Trophoblast cell (in vitro differentiated cells and primary cell): Measurements from ENCODE around the gene ARHGAP9.
"Not testable (repeated sequence)": the region's sequence is repeated elsewhere in the genome, so short reads cannot be mapped to it uniquely, and the experiment has no call there.

Experiments used
- DNase-seq, 2 donors: peaks; one replicate each; pipeline ENCODE4 v3.0.0-alpha.2; 2016
- H2AFZ ChIP-seq: 2 replicates; pipeline ENCODE4 v1.6.1; 2013; ENCODE audit warnings: low read length, moderate library complexity, mild to moderate bottlenecking; ENCODE audit not compliant: insufficient read depth, poor library complexity
- H2AK5ac ChIP-seq: 2 replicates; pipeline ENCODE4 v1.6.1; 2013; ENCODE audit warnings: mild to moderate bottlenecking, low read length
- H2BK120ac ChIP-seq: 2 replicates; pipeline ENCODE4 v1.6.1; 2013; ENCODE audit warnings: low read length, mild to moderate bottlenecking, moderate library complexity; ENCODE audit not compliant: insufficient read depth, poor library complexity
- H2BK12ac ChIP-seq: 2 replicates; pipeline ENCODE4 v1.6.1; 2013; ENCODE audit warnings: mild to moderate bottlenecking, low read length, moderate library complexity
- H2BK5ac ChIP-seq: 2 replicates; pipeline ENCODE4 v1.6.1; 2013; ENCODE audit warnings: low read length, low read depth, moderate library complexity, mild to moderate bottlenecking; ENCODE audit not compliant: poor library complexity
- H3K14ac ChIP-seq: 2 replicates; pipeline ENCODE4 v1.6.1; 2013; ENCODE audit warnings: mild to moderate bottlenecking, low read length
- H3K18ac ChIP-seq: 2 replicates; pipeline ENCODE4 v1.6.1; 2013; ENCODE audit warnings: mild to moderate bottlenecking, low read length
- H3K23ac ChIP-seq: 2 replicates; pipeline ENCODE4 v1.6.1; 2013; ENCODE audit warnings: low read length
- H3K27ac ChIP-seq: 2 replicates; pipeline ENCODE4 v1.5.1; 2013; ENCODE audit warnings: low read depth, mild to moderate bottlenecking, inconsistent platforms, low read length, moderate library complexity
- H3K27me3 ChIP-seq: 2 replicates; pipeline ENCODE4 v1.6.1; 2013; ENCODE audit warnings: inconsistent platforms, mild to moderate bottlenecking, low read length, moderate library complexity; ENCODE audit not compliant: insufficient read depth
- H3K36me3 ChIP-seq, 2 experiments: 1 replicate in 1 of 2; 2 replicates in 1 of 2; pipeline ENCODE4 v1.6.1; 2013; ENCODE audit warnings: low read length in 2 of 2, mild to moderate bottlenecking in 2 of 2, moderate library complexity in 1 of 2; ENCODE audit not compliant: insufficient read depth in 2 of 2, control insufficient read depth in 1 of 2
- H3K4ac ChIP-seq: 2 replicates; pipeline ENCODE4 v1.6.1; 2013; ENCODE audit warnings: low read depth, mild to moderate bottlenecking, low read length, moderate library complexity
- H3K4me1 ChIP-seq, 2 experiments: 1 replicate in 1 of 2; 2 replicates in 1 of 2; pipeline ENCODE4 v1.6.1; 2013; ENCODE audit warnings: low read length in 2 of 2, mild to moderate bottlenecking in 2 of 2, moderate library complexity in 1 of 2; ENCODE audit not compliant: insufficient read depth in 2 of 2, control insufficient read depth in 1 of 2
- H3K4me2 ChIP-seq: 2 replicates; pipeline ENCODE4 v1.6.1; 2013; ENCODE audit warnings: inconsistent platforms, mild to moderate bottlenecking, low read length, moderate library complexity
- H3K4me3 ChIP-seq: 2 replicates; pipeline ENCODE4 v1.5.1; 2013; ENCODE audit warnings: mild to moderate bottlenecking, low read depth, low read length, inconsistent platforms
- H3K79me1 ChIP-seq: one replicate; pipeline ENCODE4 v1.6.1; 2013; ENCODE audit warnings: low read length
- H3K79me2 ChIP-seq: 2 replicates; pipeline ENCODE4 v1.6.1; 2013; ENCODE audit warnings: low read length, mild to moderate bottlenecking; ENCODE audit not compliant: control insufficient read depth, insufficient read depth, poor library complexity
- H3K9ac ChIP-seq: 2 replicates; pipeline ENCODE4 v1.6.1; 2013; ENCODE audit warnings: mild to moderate bottlenecking, low read length
- H3K9me3 ChIP-seq: 2 replicates; pipeline ENCODE4 v1.6.1; 2013; ENCODE audit warnings: low read depth, mild to moderate bottlenecking, control low read depth, inconsistent platforms, low read length; ENCODE audit not compliant: insufficient read depth
- H4K12ac ChIP-seq: 2 replicates; pipeline ENCODE4 v1.6.1; 2013; ENCODE audit warnings: low read depth, mild to moderate bottlenecking, low read length, moderate library complexity
- H4K8ac ChIP-seq: 2 replicates; pipeline ENCODE4 v1.6.1; 2013; ENCODE audit warnings: low read depth, mild to moderate bottlenecking, low read length, moderate library complexity
- H4K91ac ChIP-seq: one replicate; pipeline ENCODE4 v1.6.1; 2013; ENCODE audit warnings: low read depth, mild to moderate bottlenecking, low read length, moderate library complexity
- whole genome bisulfite sequencing: extraction: QIAGEN DNeasy Blood & Tissue Kit; methylation state at CpG from one replicate; pipeline ENCODE4 v1.1.7; 2013; ENCODE audit warnings: missing lambda C conversion rate; ENCODE audit not compliant: insufficient read length, insufficient coverage; ENCODE audit errors: extremely low coverage; 5-methylcytosine and 5-hydroxymethylcytosine counted together

Gene ARHGAP9

DNA sequence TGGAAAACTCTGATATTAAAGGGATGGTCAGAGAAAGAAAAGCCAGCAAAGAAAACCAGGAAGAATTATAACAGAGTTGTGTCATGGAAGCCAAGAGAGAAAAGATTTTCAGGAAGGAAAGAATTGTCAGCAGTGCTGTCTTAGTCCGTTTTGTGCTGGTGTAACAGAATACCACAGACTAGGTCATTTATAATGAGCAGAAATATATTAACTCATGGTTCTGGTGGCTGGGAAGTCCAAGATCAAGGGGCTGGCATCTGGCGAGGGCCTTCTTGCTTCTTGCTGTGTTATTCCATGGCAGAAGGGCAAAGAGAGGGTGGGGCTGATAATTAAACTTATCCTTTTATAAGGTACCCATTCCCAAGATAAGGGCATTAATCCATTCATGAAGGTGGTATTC, 31.0 kb downstream of the ARHGAP9 start:
- no CpG with 5 or more reads among the region's 2 CpGs for WGBS
- no peak overlapping the region for H2AFZ ChIP-seq

DNA sequence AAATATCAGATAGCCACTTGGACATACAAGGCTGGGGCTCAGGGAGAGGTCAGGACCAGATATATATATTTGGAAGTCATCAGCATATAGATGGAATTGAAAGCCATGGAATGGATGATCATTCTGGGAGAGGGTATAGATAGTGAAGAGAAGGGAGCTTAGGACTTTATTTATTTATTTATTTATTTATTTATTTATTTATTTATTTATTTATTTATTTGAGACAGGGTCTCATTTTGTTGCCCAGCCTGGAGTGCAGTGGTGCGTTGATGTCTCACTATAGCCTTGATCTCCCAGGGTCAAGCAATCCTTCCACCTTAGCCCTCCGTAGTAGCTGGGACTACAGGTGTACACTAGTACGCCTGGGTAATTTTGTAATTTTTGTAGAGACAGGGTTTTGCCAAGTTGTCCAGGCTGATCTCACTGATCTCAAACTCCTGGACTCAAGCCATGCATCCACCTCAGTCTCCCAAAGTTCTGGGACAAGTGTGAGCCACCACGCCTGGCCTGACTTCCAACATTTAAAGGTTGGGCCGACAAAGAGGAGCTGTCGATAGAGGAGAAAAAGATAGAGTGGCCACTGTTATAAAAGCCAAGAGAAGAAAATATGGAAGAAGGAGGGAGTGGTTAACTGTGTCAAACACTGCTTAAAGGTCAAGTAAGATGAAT, 33.2 kb downstream of the ARHGAP9 start:
- no peak overlapping the region for H3K18ac ChIP-seq
- no peak overlapping the region for H2AFZ ChIP-seq
- H4K91ac ChIP-seq, result no peak overlapping the region
- H4K12ac ChIP-seq, result no peak overlapping the region
- H3K9ac ChIP-seq, result no peak overlapping the region
- H3K4me3 ChIP-seq, result no peak overlapping the region
- H3K27me3 ChIP-seq, result no peaks in the 10 kb centered on the region
- H4K8ac ChIP-seq, result no peak overlapping the region
- DNase-seq, result no peak
- no CpG with 5 or more reads among the region's 6 CpGs for WGBS
- H2BK120ac ChIP-seq, result no peak overlapping the region
- no peaks in the 10 kb centered on the region for H3K79me2 ChIP-seq
- H3K14ac ChIP-seq, result no peak overlapping the region
- no peaks in the 10 kb centered on the region for H3K9me3 ChIP-seq
- H3K36me3 ChIP-seq, result no peaks in the 10 kb centered on the region
- H2BK5ac ChIP-seq, result no peak overlapping the region
- H3K23ac ChIP-seq, result no peak overlapping the region
- H3K27ac ChIP-seq, result no peak overlapping the region
- H3K79me1 ChIP-seq, result no peaks in the 10 kb centered on the region
- H3K4ac ChIP-seq, result no peak overlapping the region
- H2BK12ac ChIP-seq, result no peak overlapping the region
- no peak overlapping the region for H3K4me2 ChIP-seq
- no peak overlapping the region for H2AK5ac ChIP-seq
- no peaks in the 10 kb centered on the region for H3K4me1 ChIP-seq

More for the DNA sequence above, 31.0 kb downstream of the ARHGAP9 start:
- H3K18ac ChIP-seq, result no peak overlapping the region
- H4K12ac ChIP-seq, result no peak overlapping the region
- H3K79me2 ChIP-seq, result no peaks in the 10 kb centered on the region
- no peak for DNase-seq
- H3K9ac ChIP-seq, result no peak overlapping the region
- H3K4me3 ChIP-seq, result no peak overlapping the region
- H2BK120ac ChIP-seq, result no peak overlapping the region
- no peak overlapping the region for H3K4me2 ChIP-seq
- H3K79me1 ChIP-seq, result no peaks in the 10 kb centered on the region
- no peak overlapping the region for H4K8ac ChIP-seq
- no peak overlapping the region for H3K14ac ChIP-seq
- H3K4ac ChIP-seq, result no peak overlapping the region
- no peak overlapping the region for H2BK5ac ChIP-seq
- H3K36me3 ChIP-seq, result no peaks in the 10 kb centered on the region
- no peaks in the 10 kb centered on the region for H3K4me1 ChIP-seq
- H4K91ac ChIP-seq, result no peak overlapping the region
- H3K23ac ChIP-seq, result no peak overlapping the region
- H3K27me3 ChIP-seq, result no peaks in the 10 kb centered on the region
- no peaks in the 10 kb centered on the region for H3K9me3 ChIP-seq
- no peak overlapping the region for H3K27ac ChIP-seq
- H2BK12ac ChIP-seq, result no peak overlapping the region
- H2AK5ac ChIP-seq, result no peak overlapping the region

DNA sequence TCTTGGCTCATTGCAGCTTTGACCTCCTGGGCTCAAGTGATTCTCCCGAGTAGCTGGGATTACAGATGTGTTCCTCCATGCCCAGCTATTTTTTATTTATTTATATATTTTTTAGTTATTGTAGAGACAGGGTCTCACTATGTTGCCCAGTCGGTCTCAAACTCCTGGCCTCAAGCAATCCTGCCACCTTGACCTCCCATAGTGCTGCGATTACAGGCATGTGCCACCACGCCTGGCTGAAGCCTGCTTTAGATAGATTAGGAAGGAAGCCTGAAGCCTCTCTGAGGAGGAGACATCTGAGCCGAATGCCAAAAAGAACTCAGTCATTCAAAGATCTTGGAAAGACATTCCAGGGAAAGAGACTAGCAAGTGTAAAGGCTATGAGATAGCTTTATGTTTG, 34.9 kb downstream of the ARHGAP9 start:
- H3K14ac ChIP-seq, result no peak overlapping the region
- no peak overlapping the region for H3K9ac ChIP-seq
- WGBS, result no CpG with 5 or more reads among the region's 5 CpGs
- no peak overlapping the region for H3K27ac ChIP-seq
- H3K4me1 ChIP-seq, result no peaks in the 10 kb centered on the region
- H4K12ac ChIP-seq, result no peak overlapping the region
- no peaks in the 10 kb centered on the region for H3K36me3 ChIP-seq
- H4K91ac ChIP-seq, result no peak overlapping the region
- H4K8ac ChIP-seq, result no peak overlapping the region
- no peak overlapping the region for H3K23ac ChIP-seq
- H3K79me1 ChIP-seq, result no peaks in the 10 kb centered on the region
- no peak overlapping the region for H2BK12ac ChIP-seq
- H3K4ac ChIP-seq, result no peak overlapping the region
- no peak overlapping the region for H3K4me3 ChIP-seq
- no peak overlapping the region for H3K4me2 ChIP-seq
- H3K79me2 ChIP-seq, result no peaks in the 10 kb centered on the region
- H2AK5ac ChIP-seq, result no peak overlapping the region
- no peak for DNase-seq
- no peak overlapping the region for H3K18ac ChIP-seq
- H3K27me3 ChIP-seq, result no peaks in the 10 kb centered on the region
- H2BK120ac ChIP-seq, result no peak overlapping the region
- H2AFZ ChIP-seq, result no peak overlapping the region
- peaks cover 2% of the 10 kb centered on the region for H3K9me3 ChIP-seq
- H2BK5ac ChIP-seq, result no peak overlapping the region

DNA sequence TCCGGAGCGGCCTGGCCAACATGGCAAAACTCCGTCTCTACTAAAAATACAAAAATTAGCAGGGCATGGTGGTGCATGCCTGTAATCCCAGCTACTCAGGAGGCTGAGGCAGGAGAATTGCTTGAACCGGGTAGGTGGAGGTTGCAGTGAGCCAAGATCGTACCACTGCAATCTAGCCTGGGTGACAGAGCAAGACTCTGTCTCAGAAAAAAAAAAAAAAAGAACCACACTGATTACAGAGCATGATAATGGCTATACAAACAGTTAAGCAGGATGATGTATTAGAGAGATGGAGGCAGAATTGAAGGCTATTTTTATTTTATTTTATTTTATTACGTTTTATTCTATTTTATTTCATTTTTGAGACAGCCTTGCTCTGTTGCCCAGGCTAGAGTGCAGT, 35.3 kb downstream of the ARHGAP9 start:
- H3K79me2 ChIP-seq, H3K36me3 ChIP-seq, H2BK12ac ChIP-seq, H4K12ac ChIP-seq, H3K27me3 ChIP-seq, H2BK5ac ChIP-seq, H3K4ac ChIP-seq, H3K9me3 ChIP-seq, DNase-seq, H3K4me3 ChIP-seq, H3K23ac ChIP-seq, H4K91ac ChIP-seq, H3K18ac ChIP-seq, H2AK5ac ChIP-seq, H3K9ac ChIP-seq, H4K8ac ChIP-seq, H2BK120ac ChIP-seq, H3K14ac ChIP-seq, H3K4me1 ChIP-seq, H3K27ac ChIP-seq, H3K79me1 ChIP-seq, H3K4me2 ChIP-seq, H2AFZ ChIP-seq: not testable (repeated sequence)
- WGBS, result no CpG with 5 or more reads among the region's 6 CpGs
